Nucleus accumbens (tissue), 56 donors: ENCODE measurements around the gene TBL1X.

Experiments used
- DNase-seq, 56 donors: peaks; one replicate each; lab custom pipeline; 2025; lab: John Stamatoyannopoulos, UW

TBL1X gene

DNA sequence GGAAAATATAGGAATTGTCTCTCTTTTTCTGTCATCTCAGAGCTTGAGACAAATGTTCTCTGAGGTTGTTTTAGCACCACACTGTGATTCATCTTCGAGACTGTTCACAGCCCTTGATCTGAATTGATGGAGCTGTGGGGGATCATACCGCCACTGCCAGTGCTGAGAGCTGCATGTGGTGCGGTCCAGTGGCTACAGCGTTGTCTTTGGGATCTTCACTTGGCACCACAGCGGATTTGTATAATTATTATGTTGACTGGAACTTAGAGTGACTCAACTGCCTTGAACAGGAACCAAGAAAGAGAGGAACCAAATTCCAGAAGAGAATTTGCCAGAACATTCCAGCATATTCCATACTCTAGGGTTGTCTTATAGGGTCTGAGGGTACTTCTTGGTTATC is 29.1 kb downstream of the TBL1X start:
- DNase-seq = no peak

DNA sequence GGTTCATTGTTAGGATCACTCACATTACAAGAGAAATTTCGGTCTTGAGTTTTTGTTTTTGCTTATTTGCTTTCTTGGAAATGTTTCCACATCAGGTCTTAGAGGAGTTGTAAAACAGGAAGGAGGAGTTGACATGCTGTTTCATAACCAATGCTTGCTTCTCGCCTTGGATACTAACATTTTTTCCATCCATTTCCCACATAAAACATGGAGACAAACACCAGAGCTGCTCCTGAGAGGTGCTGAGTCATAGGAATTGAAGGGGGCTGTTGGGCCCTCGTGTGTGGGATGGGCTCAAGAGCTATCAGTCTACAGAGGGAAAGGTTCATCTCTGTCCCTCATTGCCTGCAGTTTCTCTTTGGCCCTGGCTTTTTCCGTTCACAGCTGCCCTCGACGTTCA is 29.9 kb downstream of the TBL1X start:
- DNase-seq = no peak

DNA sequence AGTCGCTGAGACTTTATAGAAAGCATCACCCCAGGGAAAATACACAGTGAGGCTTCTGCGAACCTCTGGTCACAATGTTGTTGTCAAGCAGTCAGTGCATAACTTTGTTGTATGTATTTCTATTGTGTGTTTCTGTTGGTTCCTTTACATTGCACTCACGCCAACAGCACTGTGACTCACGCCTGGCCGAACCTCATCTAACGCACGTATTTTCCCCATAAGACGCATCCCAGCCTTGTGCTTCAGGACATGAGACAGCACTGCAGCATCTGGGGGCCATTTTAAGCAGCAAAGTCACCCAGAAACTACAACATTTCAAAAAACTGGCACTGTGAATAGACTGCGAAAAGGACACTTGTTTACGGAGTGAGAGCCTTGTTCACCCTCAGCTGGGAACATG is 30.6 kb downstream of the TBL1X start:
- DNase-seq = no peak

DNA sequence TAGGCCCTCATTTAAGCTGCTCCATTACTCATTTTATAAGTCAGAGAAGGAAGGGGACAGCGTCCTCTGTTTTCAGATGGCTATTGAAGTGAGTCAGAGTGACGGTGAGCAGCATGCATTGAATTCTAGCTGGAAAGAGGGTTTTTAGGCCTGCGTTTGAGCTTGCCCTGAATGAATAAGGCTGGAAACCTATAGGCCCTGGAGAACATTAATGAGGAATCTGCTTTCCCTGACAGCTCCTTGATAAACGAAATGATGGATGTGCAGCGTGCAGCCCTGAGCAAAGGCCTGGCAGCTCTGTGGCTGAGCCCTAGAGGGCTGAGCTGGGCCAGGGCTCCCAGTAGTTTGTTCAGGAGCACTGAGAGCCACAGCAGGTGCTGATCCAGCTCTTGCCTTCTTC is 33.4 kb downstream of the TBL1X start:
- DNase-seq = no peak

DNA sequence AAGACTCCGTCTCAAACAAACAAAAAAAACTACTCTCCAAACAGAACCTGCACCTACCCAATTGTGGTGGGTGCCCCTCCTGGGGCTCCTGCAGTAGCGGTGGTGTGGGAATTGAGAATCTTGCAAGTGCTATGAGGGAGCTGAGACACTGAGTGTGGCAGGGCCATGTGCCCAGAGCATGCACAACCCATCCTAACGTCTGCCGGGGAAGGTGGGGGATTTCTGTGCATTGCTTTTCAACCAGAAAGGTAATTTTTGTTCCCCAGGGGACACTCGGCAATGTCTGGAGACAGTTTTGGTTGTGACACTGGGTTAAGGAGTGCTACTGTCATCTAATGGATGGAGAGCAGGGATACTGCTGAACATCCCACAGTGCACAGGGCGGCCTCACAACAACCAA is 35.7 kb downstream of the TBL1X start:
- no peak for DNase-seq

DNA sequence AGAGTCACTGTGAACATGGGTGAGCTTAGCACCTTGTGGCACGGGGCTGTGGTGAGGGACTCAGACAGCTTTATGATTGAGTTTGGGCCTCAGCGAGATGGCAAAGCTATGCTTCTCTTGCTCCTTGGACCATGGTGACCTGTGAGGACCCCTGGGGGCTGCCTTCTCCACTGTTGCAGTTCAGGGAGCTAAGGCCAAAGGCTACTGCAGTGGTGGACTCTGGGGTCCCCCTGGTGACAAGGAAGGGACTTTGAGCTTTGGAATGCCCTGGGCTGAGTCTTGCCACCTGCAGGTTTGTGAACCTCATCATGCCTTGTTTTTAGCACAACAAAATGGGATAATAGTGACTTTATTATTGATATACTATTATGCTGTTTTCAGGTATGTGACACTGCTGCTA is 36.5 kb downstream of the TBL1X start:
- no peak for DNase-seq

DNA sequence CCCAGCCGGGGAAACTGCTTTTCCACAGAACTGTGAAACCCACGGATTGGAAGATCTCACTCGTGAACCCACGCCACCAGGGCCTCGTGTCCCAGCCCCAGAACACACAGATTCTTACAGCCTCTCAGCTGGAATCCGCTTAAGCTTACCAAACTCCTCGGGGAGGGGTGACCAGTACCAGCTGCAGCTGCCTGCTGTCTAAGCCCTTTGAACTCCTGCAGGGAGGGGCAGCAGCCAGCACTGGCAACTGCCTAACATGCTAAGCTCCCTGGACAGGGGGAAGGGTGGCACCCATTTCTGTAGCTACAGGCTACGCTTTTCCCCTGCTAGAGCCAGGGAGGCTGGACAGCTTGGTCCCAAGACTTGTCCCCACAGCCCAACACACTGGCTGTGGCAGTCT is 38.4 kb downstream of the TBL1X start:
- no peak for DNase-seq

DNA sequence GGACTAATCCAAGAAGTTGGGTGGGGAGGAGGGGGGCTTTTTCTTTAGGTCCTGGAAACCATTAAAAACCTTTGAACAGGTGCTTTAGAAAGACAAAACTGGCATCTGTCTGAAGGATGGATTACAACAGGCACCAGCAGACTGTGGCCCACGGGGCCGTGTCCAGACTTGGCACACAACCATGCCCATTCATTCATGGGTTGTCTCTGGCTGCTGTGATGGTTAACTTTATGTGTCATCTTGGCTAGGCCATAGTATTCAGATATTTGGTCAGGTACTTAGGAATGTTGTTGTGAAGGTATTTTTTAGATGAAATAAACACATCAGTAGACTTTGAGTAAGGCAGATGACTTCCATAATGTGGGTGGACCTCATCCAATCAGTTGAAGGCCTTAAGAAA is 45.5 kb downstream of the TBL1X start:
- no peak for DNase-seq

DNA sequence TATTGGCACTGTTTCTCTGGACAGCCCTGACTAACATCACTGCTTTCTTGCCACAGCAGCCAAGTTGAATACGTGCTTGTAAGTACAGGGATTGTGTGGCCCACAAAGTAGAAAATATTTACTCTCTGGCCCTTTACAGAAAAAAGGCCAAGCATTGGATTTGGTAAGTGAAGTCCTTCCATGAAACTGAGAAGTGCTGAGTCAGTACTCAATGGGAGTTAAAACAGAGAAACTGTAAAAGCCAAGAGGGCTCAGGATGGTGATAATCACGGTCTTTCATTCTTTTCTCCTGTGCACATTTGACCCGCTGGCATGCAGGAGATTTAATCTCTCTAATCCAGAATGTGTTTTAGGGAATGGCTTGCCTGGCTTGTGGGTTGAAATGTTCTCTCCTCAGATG is 46.1 kb downstream of the TBL1X start:
- DNase-seq = no peak

DNA sequence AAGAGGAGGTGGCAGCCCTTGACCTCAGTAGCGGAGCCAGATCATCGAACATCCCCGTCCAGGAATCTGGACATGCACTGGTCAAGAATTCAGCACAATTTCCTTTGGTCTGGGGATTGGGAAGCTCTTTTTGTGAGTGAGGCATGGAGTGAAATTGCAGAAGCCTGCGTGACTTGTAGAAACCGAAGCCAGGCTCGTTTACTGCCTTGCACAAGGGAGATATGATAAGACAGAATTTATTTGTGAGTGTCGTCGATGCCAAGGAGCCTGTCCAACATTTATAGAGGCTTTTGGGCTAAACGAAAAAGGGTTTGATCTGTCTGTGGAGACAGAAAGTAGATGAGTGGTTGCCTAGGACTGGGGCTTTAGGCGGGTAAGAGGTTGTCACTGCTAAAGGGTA is 50.6 kb downstream of the TBL1X start:
- DNase-seq = no peak

DNA sequence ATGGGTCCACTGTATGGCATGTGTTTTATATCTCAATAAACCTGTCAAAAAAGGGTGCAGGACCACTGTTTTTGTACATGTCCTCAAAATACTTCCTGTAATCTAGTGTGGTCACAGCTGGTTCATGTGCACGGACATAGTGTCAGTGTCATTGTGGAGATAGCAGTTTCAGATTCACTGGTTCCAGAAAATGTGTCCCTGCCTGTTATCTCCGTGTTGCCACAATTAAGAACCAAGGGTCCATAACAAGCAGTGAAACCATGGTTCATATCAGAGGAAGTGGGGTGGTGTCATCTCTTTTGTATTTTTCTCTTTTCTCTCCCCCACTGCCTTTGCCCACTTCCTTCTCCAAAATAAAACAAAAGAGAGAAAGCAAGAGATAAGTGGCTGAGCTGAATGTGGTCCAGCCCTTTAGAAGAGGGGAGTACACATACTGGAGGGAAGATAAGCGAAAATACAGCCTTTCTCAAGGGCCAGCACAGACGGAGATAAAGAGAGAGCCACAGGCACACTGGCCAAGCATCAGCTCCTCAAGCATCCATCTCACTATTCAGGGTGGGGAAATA is 51.2 kb downstream of the TBL1X start:
- no peak for DNase-seq

DNA sequence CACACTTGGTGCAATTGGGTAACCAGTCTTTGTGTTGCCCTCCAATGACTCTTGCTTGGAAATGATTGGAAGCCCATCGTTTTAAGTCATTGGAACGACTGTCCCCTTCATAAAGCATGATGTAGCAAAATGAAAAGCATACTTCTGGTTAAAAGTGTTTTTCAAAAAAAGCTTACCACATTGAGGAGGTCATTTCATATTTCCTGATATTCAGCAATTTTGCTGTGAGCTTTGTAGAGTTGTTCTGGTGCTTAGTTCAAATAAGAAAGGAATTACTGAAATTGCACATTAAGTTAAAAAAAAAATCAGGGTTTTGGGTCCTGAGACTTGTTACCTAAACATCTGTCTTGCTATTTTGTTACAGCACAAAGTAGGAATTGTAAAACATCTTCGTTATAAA is 51.8 kb downstream of the TBL1X start:
- DNase-seq = no peak

DNA sequence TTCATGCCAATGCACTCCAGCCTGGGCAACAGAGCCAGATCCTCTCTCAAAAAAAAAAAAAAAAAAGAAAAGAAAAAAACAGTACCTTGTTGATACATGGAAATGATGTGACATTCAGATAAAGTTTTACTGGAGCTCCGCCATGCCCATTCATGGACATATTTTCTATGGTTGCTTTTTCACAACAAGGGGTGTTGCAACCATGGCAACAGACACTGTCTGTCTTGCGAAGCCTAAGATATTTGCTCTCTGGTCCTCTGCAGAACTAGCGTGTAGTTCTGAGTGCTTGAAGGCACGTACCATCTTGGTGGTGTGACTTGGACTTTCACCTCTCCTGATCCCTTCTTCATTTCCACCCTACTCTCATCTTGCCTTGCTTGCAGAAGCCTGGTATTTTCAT is 53.2 kb downstream of the TBL1X start:
- DNase-seq = no peak

DNA sequence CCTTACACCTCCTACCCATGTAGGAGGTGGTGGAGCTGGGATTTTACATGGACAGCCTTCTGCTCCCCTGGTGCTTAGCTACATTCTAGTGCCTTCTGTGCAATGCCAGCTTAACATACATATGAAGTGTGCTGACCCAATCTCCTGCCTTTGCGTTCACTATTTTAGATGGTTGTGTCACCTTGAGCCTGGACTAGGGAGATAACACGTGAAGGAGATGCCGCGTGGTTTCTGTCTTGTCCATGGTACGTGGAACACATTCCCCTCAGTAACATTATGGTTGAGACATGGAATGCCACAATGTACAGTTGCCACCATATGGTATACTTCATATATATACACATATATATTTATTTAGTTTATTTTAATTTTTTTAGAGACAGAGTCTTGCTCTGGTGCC is 54.0 kb downstream of the TBL1X start:
- DNase-seq = no peak

DNA sequence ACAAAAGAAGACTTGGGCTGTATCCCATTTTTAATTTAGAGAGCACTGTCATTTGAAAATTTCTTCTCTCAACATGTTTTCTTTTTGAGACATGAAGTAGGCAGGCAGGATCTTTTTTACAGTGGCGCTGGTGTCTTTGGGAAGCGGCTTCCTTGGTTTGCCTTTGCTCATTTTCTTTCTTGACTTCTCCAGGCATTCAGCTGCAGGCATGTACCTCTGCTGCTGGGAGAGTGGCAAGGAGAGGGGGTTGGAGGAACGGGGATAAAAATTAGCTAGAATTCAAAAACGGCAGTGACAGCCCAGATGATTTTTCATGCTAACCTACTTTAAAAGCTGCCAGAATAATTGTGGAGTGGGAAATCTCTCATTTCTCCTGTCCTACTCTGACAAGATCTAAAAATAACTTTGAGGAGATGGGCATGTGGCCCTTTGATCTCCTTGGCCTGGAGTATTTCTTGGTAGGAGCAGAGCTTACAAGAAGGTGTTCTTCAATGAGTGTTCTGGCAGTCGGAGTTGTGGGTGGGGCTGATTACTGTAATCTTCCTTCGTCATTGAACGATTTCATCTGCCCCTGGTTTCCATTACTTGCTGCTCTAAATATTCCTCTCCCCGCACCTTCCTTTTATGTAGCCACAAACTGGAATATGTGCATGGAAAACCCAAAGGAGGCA is 54.8 kb downstream of the TBL1X start:
- DNase-seq = peak in 11 of 56 donors; percentile 1 to 40 (median 11)

DNA sequence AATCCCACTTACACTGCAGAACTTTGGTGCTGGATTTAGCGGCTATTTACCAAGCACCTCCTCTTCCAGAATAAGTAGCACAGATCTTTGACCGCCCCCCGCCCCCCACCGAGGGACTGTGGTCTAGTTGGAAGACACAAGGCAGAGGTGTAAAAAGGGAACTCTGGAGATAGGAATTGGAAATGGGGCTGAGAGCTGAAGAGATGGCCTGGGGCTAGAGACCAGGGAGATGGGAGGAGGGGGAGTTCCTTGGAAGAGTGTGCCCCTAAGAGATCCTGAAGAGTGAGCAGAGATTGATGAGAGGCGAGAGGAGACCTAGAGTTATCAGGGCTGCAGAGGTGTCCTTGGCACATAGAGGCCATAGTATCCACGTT is 55.3 kb downstream of the TBL1X start:
- DNase-seq = no peak

DNA sequence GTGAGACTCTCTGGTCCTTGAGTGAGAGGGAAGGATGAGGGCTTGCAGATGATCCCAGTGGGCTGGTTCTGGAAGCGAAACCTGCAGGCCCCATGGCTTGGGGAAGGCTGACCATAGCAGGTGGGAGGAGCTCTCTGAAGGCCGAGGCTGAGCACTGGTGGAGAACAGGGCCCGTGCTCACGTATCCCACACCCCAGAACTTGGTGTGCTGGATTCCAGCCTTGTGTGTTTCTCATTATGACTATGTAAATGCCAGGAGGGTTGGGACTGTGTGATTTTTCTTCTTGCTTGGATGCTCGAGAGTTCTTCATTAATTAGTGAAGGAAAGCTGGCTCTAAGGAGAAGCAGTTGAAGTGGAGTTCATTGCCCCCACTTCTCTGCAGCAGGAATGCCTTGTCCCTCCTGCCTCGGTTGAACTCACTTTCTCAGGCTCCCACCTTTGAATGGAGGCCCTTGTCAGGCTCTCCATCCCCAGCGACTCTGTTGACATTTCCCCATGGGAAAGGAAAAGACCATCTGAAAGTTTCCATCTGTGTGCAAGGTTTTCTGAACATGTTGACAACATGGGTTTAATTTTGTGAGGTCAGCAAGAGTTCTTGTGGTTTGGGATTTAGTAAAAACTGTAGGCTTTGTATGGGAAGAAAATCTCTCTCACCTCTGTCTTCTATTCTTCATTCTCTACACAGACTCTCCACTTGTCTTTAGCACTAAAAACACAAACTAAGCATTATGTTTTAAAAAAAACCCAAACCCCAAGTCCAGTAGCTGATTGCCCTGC is 57.7 kb downstream of the TBL1X start:
- DNase-seq = peak in 1 of 56 donors; percentile 0

DNA sequence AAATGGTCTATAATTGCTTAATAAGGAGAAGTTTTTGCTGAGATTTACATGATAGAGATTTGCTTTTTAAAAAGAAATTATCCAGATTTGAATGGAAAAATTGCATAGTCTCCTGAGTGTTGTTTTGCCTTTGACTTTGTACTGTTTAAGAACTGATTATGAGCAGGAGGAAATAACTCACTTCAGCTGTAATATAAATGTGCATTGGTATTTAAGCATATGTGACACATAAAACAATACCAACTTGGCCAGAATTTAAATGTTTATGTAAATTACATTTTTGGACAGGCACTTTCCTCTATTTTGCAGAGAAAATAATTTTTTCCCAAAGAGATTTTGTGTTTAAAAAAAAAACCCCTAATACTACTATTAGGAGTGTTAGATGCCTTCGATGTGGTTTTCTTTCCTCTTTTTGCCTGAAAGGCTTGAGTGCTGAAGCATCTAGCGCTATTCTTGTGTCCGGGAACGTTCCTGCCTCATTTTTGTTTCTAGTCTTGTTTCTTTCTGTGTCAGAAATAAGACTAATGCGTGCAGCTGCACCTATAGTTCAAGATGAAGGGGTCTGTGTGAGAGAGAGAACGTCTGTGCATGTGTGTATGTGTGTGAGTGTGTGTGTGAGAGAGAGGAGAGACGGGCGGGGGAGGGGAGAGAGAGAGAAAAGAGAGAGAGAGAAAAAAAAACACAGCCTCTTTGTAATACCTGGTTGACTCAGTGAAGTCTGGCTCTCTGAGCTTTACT is 60.8 kb downstream of the TBL1X start:
- DNase-seq = peak in 2 of 56 donors; percentile 4 to 10

DNA sequence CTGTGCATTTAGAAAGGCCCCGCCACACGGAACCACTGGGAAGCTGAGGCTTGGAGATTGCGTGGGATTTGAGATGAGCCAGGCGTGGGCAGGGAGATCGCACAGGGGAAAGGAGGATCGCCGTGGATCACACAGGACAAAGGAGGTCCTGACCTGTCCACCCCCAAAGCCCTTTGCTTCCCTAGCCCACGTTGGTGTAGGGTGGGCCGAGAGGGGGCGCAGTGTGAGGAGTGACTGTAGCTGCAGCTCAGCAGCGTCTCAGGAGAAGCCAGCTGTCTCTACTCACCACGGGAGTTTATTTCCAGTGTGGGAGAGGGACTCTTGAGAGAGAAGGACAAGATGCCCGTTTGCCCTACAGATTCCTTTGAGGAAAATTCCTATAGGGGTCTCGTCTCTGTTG is 62.1 kb downstream of the TBL1X start:
- peak in 1 of 56 donors; percentile 1 for DNase-seq

DNA sequence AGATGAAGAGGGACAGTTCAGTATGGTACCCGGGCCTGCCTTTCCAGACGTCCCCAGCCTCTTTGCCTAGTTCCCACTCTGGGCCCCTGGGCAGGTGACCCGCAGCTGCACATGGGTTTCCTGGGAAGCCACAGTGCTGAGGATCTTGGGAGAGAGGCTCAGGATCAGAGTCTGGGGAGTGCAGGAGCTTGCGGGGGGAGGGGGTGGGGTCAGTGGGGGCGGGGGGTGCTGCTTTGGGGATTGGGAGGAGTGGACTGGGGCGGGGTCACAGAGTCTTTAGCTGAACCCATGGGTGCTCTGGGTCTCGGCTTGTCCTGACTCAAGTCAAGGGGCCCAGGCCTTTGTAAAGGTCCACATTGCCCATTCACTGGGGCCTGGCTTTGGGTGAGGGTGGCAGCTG is 63.6 kb downstream of the TBL1X start:
- DNase-seq = no peak

DNA sequence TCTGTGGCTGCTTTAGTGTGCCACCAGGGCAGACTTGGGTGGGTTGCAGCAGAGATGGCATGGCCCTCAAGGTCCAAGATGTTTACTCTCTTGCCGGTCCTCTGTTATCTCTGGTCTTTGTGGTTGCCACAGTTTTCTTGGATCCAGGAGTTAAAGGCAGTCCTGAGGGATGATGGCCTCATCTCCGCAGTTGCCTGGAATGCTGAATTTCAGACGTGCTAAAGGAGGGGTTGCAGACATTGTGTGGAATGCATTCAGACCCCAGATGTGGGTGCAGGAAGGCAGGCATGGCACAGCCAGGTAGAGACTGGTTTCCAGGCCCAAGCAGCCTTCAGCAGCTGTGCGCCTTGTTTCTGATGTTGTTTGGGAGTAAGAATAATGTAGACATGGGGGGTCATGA is 64.4 kb downstream of the TBL1X start:
- no peak for DNase-seq
